Measurements from ENCODE around the gene TBCD.

DNA sequence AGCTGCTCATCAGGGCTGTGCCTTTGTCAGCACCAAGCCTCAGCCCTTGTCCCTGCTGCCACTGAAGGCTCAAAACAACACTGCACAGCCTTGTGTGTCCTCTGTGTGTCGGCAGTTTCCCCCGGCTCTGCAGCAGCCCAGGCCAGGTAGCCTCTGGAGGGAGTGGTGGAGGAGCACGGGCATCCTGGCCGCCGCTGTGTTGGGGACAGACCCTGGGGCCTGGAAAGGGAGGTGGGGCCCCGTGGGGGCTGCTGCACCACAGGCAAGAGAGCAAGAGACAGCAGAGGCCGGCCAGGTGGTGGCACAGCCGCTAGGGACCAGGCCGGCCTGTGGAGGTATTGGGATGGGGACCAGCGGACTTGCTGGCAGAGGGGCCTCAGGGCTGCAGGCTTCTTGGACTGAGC lies 184.9 kb downstream of the TBCD start:
- TF ChIP-seq, protein P1, sequence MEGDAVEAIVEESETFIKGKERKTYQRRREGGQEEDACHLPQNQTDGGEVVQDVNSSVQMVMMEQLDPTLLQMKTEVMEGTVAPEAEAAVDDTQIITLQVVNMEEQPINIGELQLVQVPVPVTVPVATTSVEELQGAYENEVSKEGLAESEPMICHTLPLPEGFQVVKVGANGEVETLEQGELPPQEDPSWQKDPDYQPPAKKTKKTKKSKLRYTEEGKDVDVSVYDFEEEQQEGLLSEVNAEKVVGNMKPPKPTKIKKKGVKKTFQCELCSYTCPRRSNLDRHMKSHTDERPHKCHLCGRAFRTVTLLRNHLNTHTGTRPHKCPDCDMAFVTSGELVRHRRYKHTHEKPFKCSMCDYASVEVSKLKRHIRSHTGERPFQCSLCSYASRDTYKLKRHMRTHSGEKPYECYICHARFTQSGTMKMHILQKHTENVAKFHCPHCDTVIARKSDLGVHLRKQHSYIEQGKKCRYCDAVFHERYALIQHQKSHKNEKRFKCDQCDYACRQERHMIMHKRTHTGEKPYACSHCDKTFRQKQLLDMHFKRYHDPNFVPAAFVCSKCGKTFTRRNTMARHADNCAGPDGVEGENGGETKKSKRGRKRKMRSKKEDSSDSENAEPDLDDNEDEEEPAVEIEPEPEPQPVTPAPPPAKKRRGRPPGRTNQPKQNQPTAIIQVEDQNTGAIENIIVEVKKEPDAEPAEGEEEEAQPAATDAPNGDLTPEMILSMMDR (IDR thresholded peaks at IDR 0.05) = no peak
- TF ChIP-seq POLR2A (IDR thresholded peaks at IDR 0.05) = no peak

Data from breast epithelium (tissue), 3 donors.